ENCODE data around the gene SLC25A52. TPM values are rescaled to one million over a fixed set of nuclear protein-coding genes. Genes with fewer than 3 reads are reported as not detected.

SLC25A52 gene
- total and polyA plus RNA-seq, 2 experiments from 2014 or later: not detected

Other genes with a start within 250 kb of the SLC25A52 start
- gene TTR, start 169.0 kb downstream of the SLC25A52 start, total RNA-seq (2014; rRNA removed; shearing (Covaris generic)): not detected in 2 replicates
- not detected in 2 replicates for gene TTR, start 169.0 kb downstream of the SLC25A52 start, polyA plus RNA-seq (2016; fragmentation: Nextera tagmentation; extraction: Ambion mirVana)
- gene B4GALT6, start 76.3 kb downstream of the SLC25A52 start, total RNA-seq (2014; rRNA removed; shearing (Covaris generic)): 33.8 and 40.4 TPM in 2 replicates
- gene B4GALT6, start 76.3 kb downstream of the SLC25A52 start, polyA plus RNA-seq (2016; fragmentation: Nextera tagmentation; extraction: Ambion mirVana): 14.8 and 15.9 TPM in 2 replicates
- gene TRAPPC8, start 182.2 kb upstream of the SLC25A52 start, total RNA-seq (2014; rRNA removed; shearing (Covaris generic)): 45.5 and 66.2 TPM in 2 replicates
- 20.1 and 27.2 TPM in 2 replicates for gene TRAPPC8, start 182.2 kb upstream of the SLC25A52 start, polyA plus RNA-seq (2016; fragmentation: Nextera tagmentation; extraction: Ambion mirVana)

Measured in GM23338 (cell line).